COR-L47 (cell line): ENCODE results near the gene SFTPD.

Source experiments
- DNase-seq: peaks from one replicate; lab custom pipeline; 2025; lab: John Stamatoyannopoulos, UW

The SFTPD gene

GRCh38 chr10:79944428-79945395 is 4.2 kb downstream of the SFTPD start:
- no peak for DNase-seq

GRCh38 chr10:79943871-79944270 is 5.0 kb downstream of the SFTPD start:
- no peak for DNase-seq

- DNase-seq: no peak
Measured at GRCh38 chr10:79942261-79943185, 6.4 kb downstream of the SFTPD start.

- no peak for DNase-seq
Measured at GRCh38 chr10:79941585-79942210, 7.2 kb downstream of the SFTPD start.

- no peak for DNase-seq
Measured at GRCh38 chr10:79941146-79941545, 7.8 kb downstream of the SFTPD start.

DNA sequence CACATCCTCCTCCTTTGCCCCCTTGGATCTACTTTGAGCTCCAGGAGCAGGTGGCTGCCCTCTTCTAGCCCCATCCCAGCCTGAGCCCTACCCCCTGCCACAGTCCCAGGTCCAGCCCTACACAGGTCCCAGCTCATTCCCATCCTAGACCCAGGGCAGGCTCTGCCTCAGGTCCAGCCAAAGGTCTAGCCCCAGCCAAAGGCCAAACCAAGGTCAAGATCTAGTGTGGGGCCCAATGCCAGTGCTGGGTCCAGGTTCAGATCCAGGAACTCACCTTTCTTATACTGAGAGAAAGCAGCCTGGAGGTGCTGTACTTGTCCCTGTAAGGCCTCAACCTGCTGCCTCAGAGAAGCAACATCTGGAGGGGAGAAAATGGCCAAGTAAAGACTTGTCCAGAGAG is 8.5 kb downstream of the SFTPD start:
- no peak for DNase-seq

- DNase-seq: no peak
Measured at GRCh38 chr10:79939969-79940368, 8.9 kb downstream of the SFTPD start.

DNA sequence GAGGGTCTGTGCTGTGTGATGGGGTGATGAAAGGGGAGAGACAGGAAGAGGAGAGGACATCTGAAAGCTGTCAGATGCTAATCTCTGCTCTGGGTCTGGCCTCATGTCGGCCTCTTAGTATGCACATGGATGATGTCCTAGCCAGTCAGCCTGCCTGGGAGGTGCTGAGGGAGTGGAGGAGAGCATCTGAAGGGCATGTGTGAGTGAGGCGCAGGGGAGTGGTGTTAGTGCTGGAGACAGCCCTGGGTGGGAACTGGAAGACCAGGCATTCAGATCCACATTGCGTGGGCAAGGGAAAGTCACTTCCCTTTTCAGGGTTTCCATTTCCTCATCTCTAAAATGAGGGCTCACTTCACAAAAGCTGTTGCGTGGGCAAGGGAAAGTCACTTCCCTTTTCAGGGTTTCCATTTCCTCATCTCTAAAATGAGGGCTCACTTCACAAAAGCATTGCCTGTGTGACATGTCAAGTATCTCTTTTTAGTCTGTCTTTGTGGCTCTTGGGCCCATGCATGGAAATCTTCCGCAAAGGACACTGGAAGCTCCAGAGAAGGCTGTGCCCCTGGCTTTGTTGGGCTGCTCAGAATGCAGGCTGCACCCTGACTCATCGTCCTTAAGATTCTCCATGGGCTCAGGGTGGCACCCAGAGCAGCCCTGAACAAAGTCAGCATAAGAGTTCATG is 10.0 kb downstream of the SFTPD start:
- DNase-seq: no peak

GRCh38 chr10:79937701-79938151 is 11.2 kb downstream of the SFTPD start:
- DNase-seq: no peak

- DNase-seq: no peak
Measured at GRCh38 chr10:79936625-79937615, 12.0 kb downstream of the SFTPD start.

DNA sequence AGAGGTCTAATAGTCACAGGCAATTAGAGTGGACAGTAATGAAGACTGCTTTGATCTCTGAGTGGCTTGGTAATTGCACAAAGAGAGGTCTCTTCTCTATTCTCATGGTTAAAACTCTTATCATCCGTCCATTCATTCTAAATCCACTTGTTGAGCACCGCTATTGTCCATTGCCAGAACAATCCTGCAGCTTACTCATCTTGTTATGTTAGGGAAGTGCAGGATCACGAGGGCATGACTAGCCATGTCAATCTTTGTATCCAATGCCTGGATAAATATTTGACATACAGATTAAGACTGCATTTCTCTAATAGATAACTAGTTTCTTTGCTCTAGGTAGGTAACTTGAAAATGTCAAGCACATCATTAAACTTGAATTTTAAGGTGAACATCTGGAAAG is 14.9 kb downstream of the SFTPD start:
- DNase-seq: no peak

DNA sequence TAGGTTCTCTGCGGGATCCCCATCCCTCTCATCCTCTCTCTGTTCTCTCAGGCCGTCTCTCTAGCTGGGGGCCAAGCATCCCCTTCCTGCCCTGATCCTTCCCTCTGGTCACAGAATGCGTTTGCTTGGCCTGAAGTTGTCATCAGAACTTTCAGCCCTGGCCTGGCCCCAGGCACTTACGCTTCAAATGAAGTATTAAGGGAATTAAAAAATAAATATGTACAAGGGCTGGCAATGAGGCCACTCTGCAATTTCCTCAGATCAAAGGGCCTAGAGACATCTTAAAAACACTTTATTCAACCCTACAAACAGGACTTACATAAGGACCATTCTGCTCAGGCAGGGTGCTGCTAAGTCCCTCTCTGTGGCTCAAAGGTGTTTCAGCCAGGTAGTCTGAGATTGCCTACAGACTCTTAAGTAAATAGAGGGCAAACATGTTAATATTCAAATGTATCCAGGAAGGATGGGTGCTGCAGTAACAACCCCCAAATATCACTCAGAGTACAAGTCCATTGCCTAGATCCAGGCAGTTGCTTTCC is 16.0 kb downstream of the SFTPD start:
- DNase-seq: no peak

DNA sequence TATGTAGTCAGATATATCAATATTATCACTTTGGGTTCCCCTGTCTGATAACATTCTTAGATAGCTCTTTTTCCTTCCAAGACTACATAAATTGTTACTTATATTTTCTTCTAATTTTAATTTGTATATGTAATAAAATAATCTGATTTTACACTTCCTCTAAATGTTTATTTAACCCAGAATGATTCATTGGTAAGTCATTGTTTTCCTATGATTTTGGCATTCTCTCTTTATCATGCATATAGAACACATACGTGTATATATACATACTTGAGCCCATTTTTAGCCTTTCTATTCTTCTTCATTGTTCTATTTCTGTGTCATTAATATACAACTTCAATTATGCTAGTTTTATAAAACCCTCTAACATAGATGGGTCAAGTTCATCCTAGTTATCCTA is 16.6 kb downstream of the SFTPD start:
- no peak for DNase-seq

DNA sequence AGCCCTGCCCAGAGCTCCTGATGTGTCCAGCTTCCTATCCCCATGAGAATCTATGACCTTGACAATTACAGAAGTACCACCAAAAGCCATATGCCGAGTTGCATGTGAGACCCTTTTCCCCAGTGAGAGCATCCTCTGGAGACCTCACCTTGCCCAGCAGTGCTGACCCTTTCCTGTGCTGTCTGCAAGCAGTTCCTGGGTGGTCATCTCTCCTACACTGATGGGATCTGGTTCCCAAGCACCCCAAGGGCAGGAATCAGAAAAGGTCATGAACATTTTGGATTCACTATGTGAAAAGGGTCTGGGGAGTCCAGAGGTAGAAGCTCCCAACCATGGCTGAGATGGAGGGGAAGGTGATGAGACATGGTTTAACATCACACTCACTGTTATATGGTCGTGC is 18.2 kb downstream of the SFTPD start:
- DNase-seq: no peak

DNA sequence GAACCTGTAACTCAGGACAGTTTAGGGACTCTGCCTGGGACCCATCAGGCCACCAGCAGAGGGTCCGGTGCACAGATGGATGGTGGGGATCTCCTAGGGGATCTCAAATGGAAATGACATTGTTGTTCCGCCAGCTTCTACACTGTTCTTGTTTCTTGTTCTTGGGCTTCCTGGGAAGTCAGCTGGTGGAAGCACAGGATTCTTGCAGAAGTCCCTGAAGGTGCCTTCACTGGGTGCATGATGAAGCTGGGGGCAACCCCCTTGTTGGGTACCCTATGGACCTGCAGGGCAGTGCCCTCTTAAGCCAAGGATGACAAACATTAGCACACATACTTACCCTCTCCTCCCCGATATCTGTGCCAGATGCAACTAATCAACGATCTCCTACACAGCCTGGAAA is 18.6 kb downstream of the SFTPD start:
- DNase-seq: no peak

GRCh38 chr10:79929409-79929904 is 19.4 kb downstream of the SFTPD start:
- peak; percentile 25 for DNase-seq

GRCh38 chr10:79928028-79928583 is 20.8 kb downstream of the SFTPD start:
- DNase-seq: no peak

GRCh38 chr10:79927111-79927828 is 21.6 kb downstream of the SFTPD start:
- DNase-seq: no peak

GRCh38 chr10:79926037-79926436 is 22.9 kb downstream of the SFTPD start:
- DNase-seq: no peak
